ENCODE results near the gene ZNF282.

Gene ZNF282

GRCh38 chr7:149191851-149192250 is 3.5 kb upstream of the ZNF282 start:
- no peak for DNase-seq (ENCODE audit: low read depth)

- DNase-seq (ENCODE audit: low read depth): no peak
These were observed 557 bp upstream of the ZNF282 start for GRCh38 chr7:149194799-149195179.

GRCh38 chr7:149196151-149196704 is 882 bp downstream of the ZNF282 start:
- no peak for DNase-seq (ENCODE audit: low read depth)

- peak; percentile 47 for DNase-seq (ENCODE audit: low read depth)
These were observed 1.4 kb downstream of the ZNF282 start for GRCh38 chr7:149196705-149197171.

GRCh38 chr7:149197675-149198074 is 2.3 kb downstream of the ZNF282 start:
- DNase-seq (ENCODE audit: low read depth): no peak

GRCh38 chr7:149198161-149198816 is 2.9 kb downstream of the ZNF282 start:
- no peak for DNase-seq (ENCODE audit: low read depth)

GRCh38 chr7:149199234-149199995 is 4.1 kb downstream of the ZNF282 start:
- peak; percentile 16 for DNase-seq (ENCODE audit: low read depth)

- DNase-seq (ENCODE audit: low read depth): no peak
These were observed 7.5 kb downstream of the ZNF282 start for GRCh38 chr7:149202831-149203231.

GRCh38 chr7:149205690-149206381 is 10.5 kb downstream of the ZNF282 start:
- no peak for DNase-seq (ENCODE audit: low read depth)

- no peak for DNase-seq (ENCODE audit: low read depth)
These were observed 12.1 kb downstream of the ZNF282 start for GRCh38 chr7:149207324-149208035.

- DNase-seq (ENCODE audit: low read depth): peak; percentile 80
These were observed 14.3 kb downstream of the ZNF282 start for GRCh38 chr7:149209518-149210269.

- no peak for DNase-seq (ENCODE audit: low read depth)
These were observed 15.2 kb downstream of the ZNF282 start for GRCh38 chr7:149210551-149210950.

- no peak for DNase-seq (ENCODE audit: low read depth)
These were observed 18.8 kb downstream of the ZNF282 start for GRCh38 chr7:149214020-149214720.

- DNase-seq (ENCODE audit: low read depth): no peak
These were observed 21.1 kb downstream of the ZNF282 start for GRCh38 chr7:149216402-149216801.

- DNase-seq (ENCODE audit: low read depth): no peak
These were observed 22.2 kb downstream of the ZNF282 start for GRCh38 chr7:149217570-149217969.

GRCh38 chr7:149218469-149219420 is 23.4 kb downstream of the ZNF282 start:
- DNase-seq (ENCODE audit: low read depth): peak; percentile 34

GRCh38 chr7:149220534-149220933 is 25.2 kb downstream of the ZNF282 start:
- DNase-seq (ENCODE audit: low read depth): peak; percentile 96

GRCh38 chr7:149223176-149223575 is 27.8 kb downstream of the ZNF282 start:
- no peak for DNase-seq (ENCODE audit: low read depth)

GRCh38 chr7:149223761-149224160 is 28.4 kb downstream of the ZNF282 start:
- DNase-seq (ENCODE audit: low read depth): no peak

All from EH (cell line).